ENCODE measurements around the gene PPFIBP2.
A peak's percentile ranks its signal among the peaks of the same experiment; 100 is the strongest.

PPFIBP2 gene

DNA sequence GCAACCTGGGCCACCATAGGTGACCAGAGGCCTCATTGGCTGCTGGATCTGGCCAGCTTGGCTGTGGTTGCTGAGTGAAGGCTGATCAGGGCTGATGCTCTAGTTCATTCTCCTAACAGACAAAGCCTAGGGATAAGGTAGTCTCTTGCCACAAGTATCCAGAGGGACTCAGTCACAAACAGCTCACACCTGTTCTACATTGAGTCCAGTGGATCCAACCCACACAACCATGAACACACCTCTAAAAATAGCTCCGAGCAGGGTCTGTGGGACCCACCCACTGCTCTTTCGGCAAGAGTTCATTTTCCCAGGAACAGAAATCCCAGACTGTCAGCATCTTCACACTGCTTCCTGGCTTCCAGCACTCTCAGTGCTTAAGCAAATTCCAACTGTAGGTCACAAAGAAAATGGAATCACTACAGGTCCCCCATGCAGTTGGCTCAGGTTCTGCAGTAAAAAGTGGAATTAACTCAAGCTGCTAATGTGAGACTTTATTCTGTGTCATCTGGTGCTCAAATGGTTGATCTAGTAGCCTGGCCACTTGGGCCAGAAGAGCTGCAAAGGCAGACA lies 67.3 kb downstream of the PPFIBP2 start:
- no peak for DNase-seq

DNA sequence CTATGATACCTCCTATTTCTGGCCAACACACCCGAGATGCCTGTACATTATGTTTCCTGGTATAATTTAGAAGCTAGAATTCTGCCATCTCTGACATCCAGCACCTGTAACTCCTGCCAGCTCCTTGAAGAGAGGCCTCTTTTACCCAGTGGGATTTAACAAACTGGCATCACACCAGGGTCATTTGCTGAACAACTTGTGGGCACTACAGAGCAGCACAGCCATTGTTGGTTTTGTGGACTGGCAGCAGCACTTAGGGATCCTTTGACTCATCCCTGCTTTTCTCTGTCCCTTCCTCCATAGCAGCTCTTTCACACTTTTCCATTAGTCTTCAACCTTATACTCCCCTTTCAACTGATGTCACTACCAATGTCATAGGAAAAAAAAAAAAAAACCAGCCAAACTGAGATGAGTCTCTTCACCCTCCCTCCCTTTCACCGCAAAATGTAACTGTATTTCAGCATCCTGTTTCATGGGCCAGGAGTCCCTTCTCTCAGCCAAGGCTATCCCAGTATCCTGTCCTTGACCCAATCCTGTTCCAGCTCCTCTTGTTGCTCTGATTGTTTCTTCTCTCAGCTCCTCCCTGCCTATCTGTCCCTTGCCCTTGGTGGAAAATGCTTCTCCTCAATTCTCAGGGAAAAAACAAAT lies 68.7 kb downstream of the PPFIBP2 start:
- DNase-seq = no peak

DNA sequence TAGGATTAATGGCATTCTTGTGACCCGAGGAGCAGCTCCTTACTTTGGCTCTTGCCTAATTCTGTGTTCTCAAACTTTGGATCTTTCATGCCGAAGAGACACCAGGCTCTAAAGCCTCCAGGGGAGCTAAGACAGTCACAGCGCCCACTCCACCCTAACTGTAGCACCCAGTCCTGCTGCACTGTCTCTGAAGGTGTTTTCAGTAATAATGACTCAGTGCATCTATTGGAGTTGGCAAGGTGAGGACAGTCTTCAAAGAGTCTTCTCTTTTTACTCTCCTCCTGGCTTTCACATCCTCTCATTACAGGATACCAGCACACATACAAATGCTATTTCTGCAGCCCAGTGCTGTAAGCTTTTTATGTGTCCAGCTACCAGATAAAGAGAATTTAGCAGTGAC lies 69.4 kb downstream of the PPFIBP2 start:
- no peak for DNase-seq

DNA sequence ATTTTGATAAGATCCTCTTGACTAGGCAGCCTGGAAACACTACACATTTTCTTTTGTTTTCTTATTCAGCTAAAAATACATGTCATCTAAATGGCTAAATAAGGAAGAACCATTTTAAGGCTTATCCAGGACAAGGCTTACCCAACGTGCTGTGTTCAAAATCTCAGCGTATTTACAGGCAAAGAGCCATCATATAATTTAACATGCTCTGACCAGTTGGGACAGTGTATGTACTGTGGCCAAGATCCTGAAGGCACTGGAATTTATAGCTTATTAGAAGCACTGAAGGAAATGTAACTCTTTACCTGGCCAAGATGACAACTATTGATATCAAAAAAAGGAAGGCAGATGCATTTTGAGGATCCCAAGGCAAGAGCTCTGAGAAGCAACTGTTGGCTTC lies 71.1 kb downstream of the PPFIBP2 start:
- DNase-seq = no peak

DNA sequence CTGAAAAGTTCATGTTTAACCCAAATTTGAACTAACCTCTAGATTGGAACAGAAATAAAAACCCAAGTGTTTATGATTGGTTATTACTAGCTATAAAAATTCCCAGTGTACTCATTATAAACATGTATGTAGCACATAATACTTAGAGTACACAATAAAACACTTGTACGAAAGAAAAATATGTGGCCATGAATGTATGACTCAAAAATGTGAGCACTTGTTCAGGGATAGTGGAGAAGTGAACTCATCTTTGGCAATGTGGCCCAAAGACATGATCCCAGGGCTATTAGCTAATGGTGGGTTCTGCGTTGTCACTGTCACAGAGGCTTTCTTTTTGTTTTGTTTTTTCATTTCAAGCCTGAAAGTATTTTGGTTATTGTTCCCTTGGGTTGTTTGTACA lies 72.0 kb downstream of the PPFIBP2 start:
- DNase-seq = no peak

DNA sequence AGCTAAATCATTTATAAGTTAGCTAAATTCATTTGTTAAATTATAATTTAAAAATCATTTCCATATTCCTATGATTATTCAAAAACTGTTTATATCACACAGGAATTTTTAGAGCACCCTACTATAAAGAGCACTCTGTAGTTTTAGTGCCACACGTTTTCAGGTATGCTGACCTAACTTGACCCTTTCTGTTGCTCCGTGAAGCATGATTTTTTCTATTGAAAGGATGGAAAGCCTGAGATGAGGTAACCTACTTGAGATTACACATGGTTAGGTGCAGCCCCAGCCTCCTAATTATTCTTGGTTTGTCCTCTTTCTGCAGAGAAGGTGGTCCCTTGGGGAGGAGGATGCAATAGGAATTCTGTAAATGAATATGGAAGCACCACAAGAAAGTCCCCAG lies 72.6 kb downstream of the PPFIBP2 start:
- DNase-seq = no peak

DNA sequence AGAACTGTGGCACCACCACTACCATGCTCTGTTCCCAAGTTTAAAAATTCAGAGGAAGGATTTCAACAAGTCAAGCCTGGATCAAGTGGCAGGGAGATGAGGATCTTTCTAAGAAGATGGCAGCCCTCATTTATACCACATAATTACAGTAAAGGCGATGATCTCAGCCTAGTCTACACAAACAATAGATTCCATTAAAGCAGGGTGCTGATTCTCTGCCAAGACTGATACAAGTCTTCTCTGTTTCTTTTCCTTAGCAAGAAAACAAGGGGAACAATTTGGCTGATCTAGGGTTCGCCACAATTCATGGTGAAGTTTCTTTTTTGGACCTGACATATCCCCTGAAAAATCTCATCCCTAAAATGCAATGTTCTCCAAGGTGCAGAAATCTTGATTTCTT lies 73.9 kb downstream of the PPFIBP2 start:
- DNase-seq = no peak

DNA sequence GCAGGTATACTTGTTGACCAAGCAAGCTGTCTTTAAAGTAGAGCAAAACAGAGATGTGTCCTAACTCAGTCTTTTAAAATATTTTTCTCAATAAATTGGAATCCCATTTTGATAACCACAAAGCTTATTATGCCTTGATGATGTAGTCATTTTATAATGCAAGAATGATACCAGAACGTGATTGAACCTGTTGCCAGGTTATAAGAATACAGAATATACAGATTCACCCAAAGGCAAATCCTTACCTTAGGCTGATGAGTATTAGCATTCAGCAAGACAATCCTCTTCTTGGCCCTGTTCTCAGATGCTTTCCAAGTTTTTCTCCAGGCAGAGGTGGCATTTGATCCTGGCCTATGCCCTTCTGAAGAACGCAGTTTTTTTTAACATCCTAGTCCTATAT lies 76.1 kb downstream of the PPFIBP2 start:
- no peak for DNase-seq

DNA sequence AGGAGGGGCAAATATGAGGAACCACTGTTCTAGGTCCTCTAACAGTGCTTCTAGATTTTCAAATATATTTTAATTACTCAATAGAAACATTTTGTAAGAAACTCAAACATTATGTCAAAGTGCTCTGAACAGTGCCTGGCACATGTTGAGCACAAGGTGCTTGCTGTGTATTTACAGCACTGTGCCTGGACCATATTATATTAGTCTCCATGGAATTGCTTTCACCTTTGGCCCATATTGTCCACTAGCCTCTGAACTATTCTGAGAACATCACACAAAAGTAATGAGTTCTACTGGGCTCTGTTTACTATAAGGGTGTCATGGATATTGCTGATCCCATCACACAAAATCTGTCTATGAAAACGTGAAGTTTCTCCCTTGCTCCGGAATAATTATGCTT lies 76.7 kb downstream of the PPFIBP2 start:
- no peak for DNase-seq

DNA sequence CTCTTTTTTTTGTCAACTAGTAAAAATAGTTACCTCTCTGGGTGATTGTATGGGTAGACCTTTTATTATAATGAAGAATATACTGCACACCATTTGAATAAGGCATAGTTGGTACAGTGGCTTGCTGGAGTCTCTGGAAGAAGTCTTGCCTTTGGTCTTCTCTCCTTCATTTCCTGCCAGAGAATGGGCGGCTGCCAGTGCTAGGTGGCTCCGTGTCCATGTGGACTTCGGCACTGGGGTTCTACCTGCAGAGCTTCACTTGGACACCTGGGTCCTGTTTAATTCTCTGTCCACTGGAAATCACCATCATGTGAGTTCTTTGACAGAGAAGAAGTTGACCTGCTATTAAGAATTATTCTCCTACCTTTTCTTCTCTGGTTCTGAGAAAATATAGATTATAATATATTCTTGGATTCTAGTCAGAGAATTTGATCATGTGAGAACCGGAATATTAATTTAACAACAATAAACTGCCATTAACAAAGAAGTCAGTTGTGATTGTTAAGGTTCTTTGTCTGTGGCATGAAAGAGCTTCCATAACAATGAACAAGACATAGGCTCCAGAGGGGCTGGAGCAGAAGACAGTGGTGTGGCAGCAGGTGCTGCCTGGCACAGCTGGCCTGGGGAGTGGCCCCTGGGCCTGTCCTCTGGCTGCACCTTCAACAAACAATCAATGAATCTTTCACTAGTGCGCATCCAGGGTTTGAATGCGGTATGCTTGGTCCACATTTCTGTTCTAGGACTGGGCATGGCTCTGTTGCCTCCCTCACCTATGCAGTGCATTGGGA lies 77.5 kb downstream of the PPFIBP2 start:
- no peak for DNase-seq

DNA sequence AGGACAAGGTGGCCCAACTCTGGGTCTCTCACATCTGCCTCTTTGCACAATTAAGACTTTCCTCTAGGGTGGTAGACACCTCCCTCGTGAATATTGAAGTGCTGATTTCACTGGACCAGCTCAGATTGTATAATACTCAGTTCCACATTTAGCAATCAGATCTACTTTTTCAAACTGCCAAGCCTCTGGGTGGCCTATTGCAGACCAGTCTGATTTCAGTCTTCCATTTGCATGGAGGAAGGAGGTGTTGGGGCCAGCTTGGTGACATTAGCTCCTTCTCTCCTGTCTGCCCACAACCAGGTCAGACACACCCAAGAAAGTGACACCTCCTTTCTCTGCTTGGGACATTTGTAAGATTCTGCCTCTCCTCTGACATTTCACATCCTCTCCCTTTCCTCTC lies 78.2 kb downstream of the PPFIBP2 start:
- DNase-seq = no peak

DNA sequence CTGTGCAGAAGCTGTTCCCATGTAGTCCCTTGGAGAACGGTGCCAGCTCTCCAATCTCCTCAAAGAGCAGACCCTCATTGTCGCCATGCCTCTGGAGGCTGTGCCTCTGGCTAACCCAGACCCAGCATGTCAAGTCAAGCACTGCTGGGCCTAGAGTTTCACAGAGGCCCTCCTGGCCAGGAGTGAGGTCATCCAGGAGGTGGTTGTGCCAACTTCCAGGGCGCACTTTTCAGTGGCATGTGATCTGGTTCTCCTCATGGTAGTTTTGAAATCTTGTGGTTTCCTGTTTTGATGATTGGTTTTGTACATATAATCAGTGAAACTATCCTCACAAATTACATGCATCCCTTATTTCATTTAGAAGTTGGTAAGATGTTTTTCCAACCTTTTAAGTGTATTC lies 78.9 kb downstream of the PPFIBP2 start:
- no peak for DNase-seq

DNA sequence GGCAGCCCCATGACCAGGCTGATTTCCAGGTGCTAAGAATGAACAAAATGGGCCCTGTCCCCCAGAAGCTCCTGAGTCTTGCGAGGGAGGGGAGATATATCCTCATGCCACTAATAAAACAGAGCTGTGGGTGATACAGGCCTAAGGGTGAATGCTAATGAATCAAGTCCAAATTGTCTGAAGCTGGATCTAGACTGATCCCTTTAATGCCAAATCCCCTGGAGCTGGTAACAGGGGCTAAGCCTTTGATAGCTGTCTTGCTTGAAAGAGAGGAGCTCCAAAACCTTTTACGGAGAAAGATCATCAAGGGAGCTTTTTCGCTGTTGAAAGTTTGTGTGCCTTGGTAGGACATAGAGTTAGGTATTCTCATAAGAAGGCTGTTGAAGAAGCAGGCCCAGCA lies 79.7 kb downstream of the PPFIBP2 start:
- no peak for DNase-seq

DNA sequence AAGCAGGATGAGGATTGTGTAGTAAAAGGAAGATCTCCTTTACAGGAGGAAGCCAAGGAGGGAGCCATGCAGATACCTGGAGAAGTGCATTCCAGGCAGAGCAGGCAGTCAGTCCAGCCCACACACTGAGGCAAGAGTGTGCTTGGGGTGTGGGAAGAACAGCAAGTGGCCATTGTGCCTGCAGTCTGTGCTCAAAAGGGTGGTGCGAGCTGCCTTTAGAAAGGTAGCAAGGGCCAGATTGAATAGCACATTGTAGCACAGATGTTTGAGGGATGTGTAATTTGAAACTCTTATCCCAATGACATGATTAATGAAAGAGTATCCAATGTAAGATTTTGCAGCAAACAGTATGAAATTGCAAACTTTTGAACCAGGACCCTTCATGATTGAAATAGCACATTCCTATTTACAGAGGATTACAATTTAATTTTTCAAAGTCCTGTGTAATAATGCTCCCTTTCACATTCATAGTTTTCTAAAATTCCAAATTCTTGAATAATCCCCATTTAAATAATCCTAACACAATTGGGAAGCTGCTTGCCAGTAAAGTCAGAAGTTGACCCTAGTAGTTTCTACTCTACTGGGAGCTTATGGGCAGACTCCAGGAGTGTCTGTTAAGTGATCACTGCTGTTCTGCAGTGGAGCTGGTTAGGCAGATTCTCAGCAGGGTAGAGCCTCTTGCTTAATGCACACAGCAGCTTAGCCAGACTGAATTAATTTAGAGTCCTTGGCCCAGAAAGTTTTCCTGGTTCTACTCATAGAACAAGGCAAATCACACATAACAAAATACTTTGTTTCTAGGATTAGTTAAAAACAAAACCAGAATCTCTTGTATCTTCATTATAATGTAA lies 81.4 kb downstream of the PPFIBP2 start:
- DNase-seq = no peak

DNA sequence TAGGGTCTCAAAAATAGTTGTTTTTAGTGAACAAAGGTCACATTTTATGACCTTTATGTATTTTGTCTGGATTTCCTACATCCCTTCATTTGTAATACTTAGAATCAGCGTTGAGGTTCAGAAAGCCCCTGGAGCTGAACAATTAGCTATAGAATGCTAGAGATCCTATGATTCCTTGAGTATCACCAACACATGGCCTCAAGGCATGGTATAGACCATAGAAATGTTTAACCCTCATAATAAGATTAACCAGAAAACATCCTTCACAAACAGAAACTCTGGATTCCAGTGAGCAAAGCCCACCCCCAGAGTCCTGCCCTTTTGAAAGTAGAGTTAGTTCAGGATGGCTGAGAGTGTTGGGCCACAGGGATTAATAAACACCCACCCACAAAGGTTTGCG lies 82.2 kb downstream of the PPFIBP2 start:
- DNase-seq = no peak

DNA sequence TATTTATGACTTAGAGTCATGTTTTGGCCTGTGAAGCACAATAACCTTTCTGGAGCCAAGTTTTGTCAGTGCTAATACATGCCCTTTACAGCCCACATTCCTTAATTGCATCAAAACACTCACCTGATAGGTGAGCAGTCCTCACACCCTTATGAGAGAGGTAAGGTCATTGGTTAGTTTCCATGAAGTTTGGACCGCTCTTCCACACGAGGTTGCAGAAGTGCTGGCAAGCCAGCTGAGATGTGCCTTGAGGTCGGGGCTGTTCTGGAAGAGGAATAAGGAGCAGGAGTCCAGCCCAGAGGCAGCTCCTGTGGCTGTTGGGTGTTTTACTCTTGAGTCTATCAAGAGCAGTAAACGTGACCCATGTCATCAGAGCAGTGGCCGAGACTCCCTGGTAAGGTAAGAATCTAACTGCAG lies 83.2 kb downstream of the PPFIBP2 start:
- no peak for DNase-seq

DNA sequence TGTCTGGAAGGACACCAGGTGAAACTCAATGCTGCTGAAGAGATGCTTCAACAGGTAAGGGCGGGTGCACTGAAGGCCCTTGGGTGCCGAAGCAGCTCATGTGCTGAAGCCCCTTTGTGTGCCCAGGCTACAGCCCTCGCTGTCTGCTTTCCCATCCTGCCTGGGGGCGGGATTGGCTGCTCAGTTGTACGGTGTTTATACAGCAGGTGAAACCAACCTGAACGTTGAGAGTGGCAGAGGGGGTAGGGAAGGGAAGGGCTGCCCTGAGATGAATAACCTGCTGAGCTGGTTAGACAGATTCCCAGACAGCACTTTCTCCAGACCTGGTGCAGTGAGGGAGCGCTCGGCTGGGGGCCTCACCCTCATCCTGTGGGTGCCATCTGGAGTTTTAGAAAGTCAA lies 83.8 kb downstream of the PPFIBP2 start:
- peak; percentile 2 for DNase-seq

DNA sequence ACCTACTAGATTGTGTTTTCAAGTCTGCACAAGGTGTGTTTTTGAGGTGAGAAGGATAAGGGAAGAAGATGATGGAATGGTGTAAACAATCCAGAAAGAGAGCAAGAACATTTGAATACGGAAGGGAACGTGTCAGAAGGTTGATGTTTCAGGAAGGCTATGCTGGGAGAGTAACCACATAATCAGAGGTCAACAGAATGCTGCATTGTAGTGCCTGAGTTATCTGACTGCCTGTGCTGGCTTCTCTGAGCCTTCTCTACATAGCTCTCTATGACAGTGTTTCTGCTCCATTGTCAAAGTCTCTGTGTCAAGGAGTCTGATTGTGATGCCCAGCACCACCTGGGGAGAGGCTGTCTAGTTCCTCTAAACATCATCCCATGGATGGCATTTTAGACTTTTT lies 85.4 kb downstream of the PPFIBP2 start:
- DNase-seq = no peak

DNA sequence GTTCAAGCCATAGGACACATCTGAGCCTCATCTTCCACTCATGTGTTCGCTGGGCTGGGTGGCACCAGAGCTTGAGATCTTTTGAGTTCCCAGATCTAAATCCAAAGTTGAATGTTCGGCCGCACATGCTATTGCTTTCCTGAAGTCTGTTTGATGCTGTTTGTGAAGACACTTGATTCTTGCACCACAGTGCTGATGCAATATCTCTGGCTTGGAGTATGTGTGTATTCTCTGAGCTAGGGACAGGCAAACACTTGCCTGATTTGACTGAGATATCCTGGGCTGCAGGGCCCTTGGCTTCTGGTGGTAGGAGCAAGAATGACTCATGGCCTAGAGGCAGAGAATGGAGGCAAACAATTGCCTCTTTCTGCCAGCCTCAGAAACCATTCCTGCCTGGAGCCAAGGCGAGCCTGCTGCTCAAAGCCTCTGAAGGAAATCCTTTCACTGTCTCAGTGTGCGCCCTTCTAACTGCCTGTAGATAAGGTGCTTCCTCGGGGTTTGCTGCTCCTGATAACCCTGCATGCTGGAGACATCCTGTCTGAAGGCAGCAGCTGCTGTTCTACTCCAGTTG lies 86.5 kb downstream of the PPFIBP2 start:
- no peak for DNase-seq

DNA sequence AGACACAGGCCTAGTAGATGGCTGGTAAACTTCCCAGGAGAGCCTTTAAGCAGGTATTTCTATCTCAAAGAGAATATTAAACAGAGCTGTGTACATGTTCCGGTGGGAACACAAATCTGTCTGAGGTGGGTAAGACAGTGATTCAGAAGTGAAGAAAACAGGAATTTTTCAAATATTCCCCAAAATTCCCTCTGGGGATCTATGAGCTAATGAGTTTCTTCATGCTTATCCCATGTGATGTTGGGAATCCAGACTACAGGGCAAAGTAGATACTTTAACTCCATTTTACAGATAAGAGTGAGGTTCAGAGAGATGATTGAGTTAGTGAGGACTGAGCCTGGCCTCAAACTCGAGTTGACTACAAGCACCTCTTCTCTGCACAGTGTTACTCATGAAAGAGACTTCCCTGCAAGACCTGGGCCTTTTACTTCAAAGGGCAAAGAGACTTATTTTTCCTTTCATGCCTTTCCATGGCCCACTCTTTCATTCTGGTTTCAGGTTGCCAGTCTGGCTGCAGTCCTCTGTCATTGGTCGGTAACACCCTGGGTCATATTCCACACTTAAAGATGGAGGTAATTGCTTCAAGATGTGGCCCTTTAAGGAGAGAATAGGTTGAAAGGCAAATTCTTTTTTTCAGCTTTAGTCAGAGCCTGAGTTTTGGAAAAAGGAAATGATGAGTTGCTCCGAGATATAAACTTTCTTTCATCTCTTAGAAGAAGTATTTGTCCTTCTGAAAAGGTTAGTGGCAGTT lies 89.4 kb downstream of the PPFIBP2 start:
- DNase-seq = no peak

DNA sequence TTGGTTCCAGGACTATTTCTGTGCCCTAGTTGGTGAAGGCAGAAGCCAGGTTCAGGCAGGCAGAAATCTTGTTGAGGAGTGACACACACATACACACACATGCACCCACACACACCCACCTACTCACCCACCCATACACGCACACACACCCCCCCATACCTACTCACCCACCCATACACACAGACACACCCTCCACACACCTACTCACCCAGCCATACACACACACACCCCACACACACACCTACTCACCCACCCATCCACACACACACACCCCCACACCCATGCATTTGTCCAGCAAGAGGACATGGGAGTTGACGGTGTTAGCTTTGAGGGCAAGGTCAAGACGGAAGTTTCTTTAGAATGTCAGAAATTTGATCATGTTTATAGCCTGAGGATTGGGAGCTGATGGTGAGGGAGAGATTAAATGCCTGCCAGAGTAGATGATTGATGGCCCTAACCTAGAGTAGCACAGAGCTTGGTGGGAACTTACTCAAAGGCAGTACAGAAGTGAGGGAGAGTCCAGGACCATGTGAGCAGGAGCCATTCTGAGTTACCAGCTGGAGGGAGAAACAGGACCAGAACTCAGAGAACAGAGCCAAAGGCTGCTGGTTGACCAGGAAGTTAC lies 90.6 kb downstream of the PPFIBP2 start:
- DNase-seq = no peak
